Measurements from ENCODE around the gene MDM1.

MDM1 gene

GRCh38 chr12:68297929-68298328 is 34.2 kb downstream of the MDM1 start:
- CTCF ChIA-PET: interaction anchor here (0.6 kb wide), 1 partner anchor 13 kb away, joined by 4 read pairs; no protein-coding TSS in a partner anchor
- no peak for TF ChIP-seq ZNF384 (IDR thresholded peaks at IDR 0.05)
- no peak for TF ChIP-seq LEF1 (IDR thresholded peaks at IDR 0.05; ENCODE audit: borderline replicate concordance)
- TF ChIP-seq SUZ12 (IDR thresholded peaks at IDR 0.05): no peak
- no peak for TF ChIP-seq TARDBP (IDR thresholded peaks at IDR 0.05)
- TF ChIP-seq CTBP1 (IDR thresholded peaks at IDR 0.05; ENCODE audit: borderline replicate concordance): no peak
- no peak for TF ChIP-seq PKNOX1 (IDR thresholded peaks at IDR 0.05)
- TF ChIP-seq SP1 (IDR thresholded peaks at IDR 0.05): no peak
- TF ChIP-seq FOXK2 (IDR thresholded peaks at IDR 0.05): no peak
- TF ChIP-seq FOXA1 (IDR thresholded peaks at IDR 0.05): no peak
- TF ChIP-seq L3MBTL2 (conservative IDR thresholded peaks at IDR 0.05): no peak
- no peak for TF ChIP-seq HDGF (IDR thresholded peaks at IDR 0.05; ENCODE audit: borderline replicate concordance)
- no peak for TF ChIP-seq NFRKB (IDR thresholded peaks at IDR 0.05)
- no peak for TF ChIP-seq ELF4 (IDR thresholded peaks at IDR 0.05)
- TF ChIP-seq BHLHE40 (IDR thresholded peaks at IDR 0.05; ENCODE audit: borderline replicate concordance): no peak
- TF ChIP-seq ARNT (IDR thresholded peaks at IDR 0.05): no peak
- POLR2A ChIA-PET: no interaction called here
- DNase-seq (ENCODE audit: extremely low spot score): no peak

GRCh38 chr12:68294251-68294650 is 37.9 kb downstream of the MDM1 start:
- ChIA-PET CTCF (no interaction called here), POLR2A (no interaction called here)
- TF ChIP-seq HDGF (IDR thresholded peaks at IDR 0.05; ENCODE audit: borderline replicate concordance) (no peak), FOXA1 (IDR thresholded peaks at IDR 0.05) (no peak), FOXM1 (IDR thresholded peaks at IDR 0.05; ENCODE audit: borderline replicate concordance) (no peak), PKNOX1 (IDR thresholded peaks at IDR 0.05) (no peak), ZNF384 (IDR thresholded peaks at IDR 0.05) (no peak), ELF4 (IDR thresholded peaks at IDR 0.05) (no peak), NFRKB (IDR thresholded peaks at IDR 0.05) (no peak), LEF1 (IDR thresholded peaks at IDR 0.05; ENCODE audit: borderline replicate concordance) (no peak), ARNT (IDR thresholded peaks at IDR 0.05) (no peak), L3MBTL2 (conservative IDR thresholded peaks at IDR 0.05) (no peak)
- no peak for DNase-seq (ENCODE audit: extremely low spot score)

GRCh38 chr12:68293347-68293746 is 38.8 kb downstream of the MDM1 start:
- TF ChIP-seq NFRKB (IDR thresholded peaks at IDR 0.05): no peak
- no peak for TF ChIP-seq CTBP1 (IDR thresholded peaks at IDR 0.05; ENCODE audit: borderline replicate concordance)
- no peak for TF ChIP-seq FOXK2 (IDR thresholded peaks at IDR 0.05)
- TF ChIP-seq L3MBTL2 (conservative IDR thresholded peaks at IDR 0.05): no peak
- no peak for TF ChIP-seq FOXA1 (IDR thresholded peaks at IDR 0.05)
- no peak for TF ChIP-seq FOXM1 (IDR thresholded peaks at IDR 0.05; ENCODE audit: borderline replicate concordance)
- no peak for TF ChIP-seq ARNT (IDR thresholded peaks at IDR 0.05)
- no peak for TF ChIP-seq BHLHE40 (IDR thresholded peaks at IDR 0.05; ENCODE audit: borderline replicate concordance)
- TF ChIP-seq SP1 (IDR thresholded peaks at IDR 0.05): no peak
- no peak for TF ChIP-seq LEF1 (IDR thresholded peaks at IDR 0.05; ENCODE audit: borderline replicate concordance)
- TF ChIP-seq PKNOX1 (IDR thresholded peaks at IDR 0.05): no peak
- TF ChIP-seq TARDBP (IDR thresholded peaks at IDR 0.05): no peak
- CTCF ChIA-PET: no interaction called here

GRCh38 chr12:68292151-68292943 is 39.8 kb downstream of the MDM1 start:
- TF ChIP-seq CTBP1 (IDR thresholded peaks at IDR 0.05; ENCODE audit: borderline replicate concordance) (no peak), ARNT (IDR thresholded peaks at IDR 0.05) (no peak), LEF1 (IDR thresholded peaks at IDR 0.05; ENCODE audit: borderline replicate concordance) (no peak), ZNF384 (IDR thresholded peaks at IDR 0.05) (no peak), SP1 (IDR thresholded peaks at IDR 0.05) (no peak), FOXM1 (IDR thresholded peaks at IDR 0.05; ENCODE audit: borderline replicate concordance) (no peak), PKNOX1 (IDR thresholded peaks at IDR 0.05) (no peak), HDGF (IDR thresholded peaks at IDR 0.05; ENCODE audit: borderline replicate concordance) (no peak), L3MBTL2 (conservative IDR thresholded peaks at IDR 0.05) (no peak), ELF4 (IDR thresholded peaks at IDR 0.05) (no peak), BHLHE40 (IDR thresholded peaks at IDR 0.05; ENCODE audit: borderline replicate concordance) (no peak), SUZ12 (IDR thresholded peaks at IDR 0.05) (no peak), NFRKB (IDR thresholded peaks at IDR 0.05) (no peak), TARDBP (IDR thresholded peaks at IDR 0.05) (no peak), FOXA1 (IDR thresholded peaks at IDR 0.05) (no peak), FOXK2 (IDR thresholded peaks at IDR 0.05) (no peak)
- POLR2A ChIA-PET: no interaction called here
- DNase-seq (ENCODE audit: extremely low spot score): no peak
- CTCF ChIA-PET: no interaction called here

More at GRCh38 chr12:68293347-68293746, 38.8 kb downstream of the MDM1 start:
- POLR2A ChIA-PET: interaction anchor here (0.8 kb wide), 1 partner anchor 48 kb away, joined by 3 read pairs; no protein-coding TSS in a partner anchor
- no peak for DNase-seq (ENCODE audit: extremely low spot score)

- ChIA-PET POLR2A (no interaction called here), CTCF (no interaction called here)
- TF ChIP-seq BHLHE40 (IDR thresholded peaks at IDR 0.05; ENCODE audit: borderline replicate concordance): no peak
- no peak for TF ChIP-seq CTBP1 (IDR thresholded peaks at IDR 0.05; ENCODE audit: borderline replicate concordance)
- TF ChIP-seq FOXA1 (IDR thresholded peaks at IDR 0.05): no peak
- no peak for TF ChIP-seq ARNT (IDR thresholded peaks at IDR 0.05)
- no peak for TF ChIP-seq HDGF (IDR thresholded peaks at IDR 0.05; ENCODE audit: borderline replicate concordance)
- no peak for TF ChIP-seq FOXM1 (IDR thresholded peaks at IDR 0.05; ENCODE audit: borderline replicate concordance)
- TF ChIP-seq LEF1 (IDR thresholded peaks at IDR 0.05; ENCODE audit: borderline replicate concordance): no peak
- TF ChIP-seq PKNOX1 (IDR thresholded peaks at IDR 0.05): no peak
- TF ChIP-seq TARDBP (IDR thresholded peaks at IDR 0.05): no peak
- TF ChIP-seq SUZ12 (IDR thresholded peaks at IDR 0.05): no peak
- no peak for TF ChIP-seq FOXK2 (IDR thresholded peaks at IDR 0.05)
- TF ChIP-seq ELF4 (IDR thresholded peaks at IDR 0.05): no peak
- TF ChIP-seq L3MBTL2 (conservative IDR thresholded peaks at IDR 0.05): no peak
- TF ChIP-seq SP1 (IDR thresholded peaks at IDR 0.05): no peak
- TF ChIP-seq NFRKB (IDR thresholded peaks at IDR 0.05): no peak
- no peak for DNase-seq (ENCODE audit: extremely low spot score)
These were observed 40.6 kb downstream of the MDM1 start for GRCh38 chr12:68291396-68292036.

Data from HEK293T (cell line).